Measurements from ENCODE around the gene FN1.

The FN1 gene

DNA sequence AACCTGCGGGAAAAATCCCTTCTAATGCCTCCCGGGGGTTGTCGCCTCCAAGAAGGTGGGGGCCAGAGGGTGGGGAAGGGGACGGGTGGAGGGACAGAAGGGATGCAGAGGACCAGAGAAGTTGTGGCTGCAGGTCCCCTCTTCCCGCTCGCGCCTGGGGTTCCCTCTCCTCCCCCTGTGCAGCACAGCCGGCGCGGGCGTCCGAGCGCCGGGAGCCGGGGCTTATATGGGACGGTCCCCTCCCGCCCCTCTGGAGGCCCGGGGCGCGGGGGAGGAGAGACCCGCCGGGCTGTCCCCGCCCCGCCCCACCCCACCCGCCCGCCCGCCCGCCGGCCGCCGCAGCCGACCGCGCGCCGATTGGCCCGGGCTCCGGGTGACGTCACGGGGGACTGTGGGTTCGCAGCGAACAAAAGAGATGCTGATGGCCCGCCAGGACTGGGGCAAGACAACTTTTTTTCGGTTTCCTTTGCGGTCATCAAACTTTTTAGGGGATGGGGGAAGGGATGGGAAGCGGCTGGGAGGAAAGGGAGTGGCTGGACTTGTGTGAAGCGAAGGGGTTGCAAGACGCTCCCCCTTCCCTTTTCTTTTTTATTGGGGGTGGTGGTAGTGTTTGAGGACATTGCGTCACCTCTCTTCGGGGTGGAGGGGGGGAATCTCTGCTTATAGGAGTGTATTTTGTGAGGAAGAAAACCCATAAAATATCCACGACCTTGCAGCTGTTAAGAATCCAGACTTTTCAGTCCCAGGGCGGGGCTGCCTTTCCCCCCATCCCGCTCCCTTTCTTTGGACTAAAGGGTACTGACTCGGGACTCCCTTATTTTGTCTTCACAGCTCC lies at the start of gene FN1:
Gene FN1, minus strand, starts transcription at position 199 of the 835 bp plus-strand sequence. CDS start 266 bp downstream, outside the sequence.
- in situ Hi-C loops (cut with MboI; ENCODE audit: low sequenced_read_pairs), result no loop called here

DNA sequence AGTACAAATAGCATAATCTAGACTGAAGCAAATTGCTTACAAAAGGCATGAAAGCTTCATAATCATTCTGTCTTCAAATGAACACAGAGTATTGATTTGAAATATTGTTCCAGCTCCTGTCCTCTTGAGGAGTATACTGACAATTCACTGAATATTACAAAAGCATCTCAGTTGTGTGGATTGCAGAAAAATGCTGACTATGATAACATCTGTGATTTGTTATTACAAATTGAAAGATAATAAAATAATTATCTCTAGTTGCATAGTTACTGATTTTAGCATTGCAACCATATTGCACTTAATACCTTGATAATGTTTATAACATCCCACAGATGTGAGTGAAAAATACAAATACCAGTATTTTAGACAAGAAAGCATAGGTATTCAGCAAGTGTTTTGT lies 49.2 kb upstream of the FN1 start:
- in situ Hi-C loops (cut with MboI; ENCODE audit: low sequenced_read_pairs), result no loop called here

DNA sequence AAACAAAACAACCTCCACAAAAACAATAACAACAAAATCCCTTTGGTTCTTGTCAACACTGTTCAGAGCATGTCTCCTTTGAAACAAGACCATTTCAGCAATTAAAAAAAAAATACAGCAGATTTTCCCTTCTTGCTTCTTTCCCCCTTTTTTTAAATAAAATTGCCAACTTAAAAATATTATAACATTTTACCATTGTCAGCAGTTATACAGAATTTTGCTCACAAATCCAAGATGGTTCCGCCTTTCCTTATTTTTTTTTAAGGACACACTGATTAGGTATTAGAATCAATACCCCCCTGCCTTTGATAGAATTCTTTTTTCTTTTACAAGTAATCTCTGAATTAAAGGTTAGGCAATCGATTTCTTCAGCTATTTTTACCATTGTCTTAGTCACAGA lies 48.7 kb upstream of the FN1 start:
- in situ Hi-C loops (cut with MboI; ENCODE audit: low sequenced_read_pairs), result no loop called here

DNA sequence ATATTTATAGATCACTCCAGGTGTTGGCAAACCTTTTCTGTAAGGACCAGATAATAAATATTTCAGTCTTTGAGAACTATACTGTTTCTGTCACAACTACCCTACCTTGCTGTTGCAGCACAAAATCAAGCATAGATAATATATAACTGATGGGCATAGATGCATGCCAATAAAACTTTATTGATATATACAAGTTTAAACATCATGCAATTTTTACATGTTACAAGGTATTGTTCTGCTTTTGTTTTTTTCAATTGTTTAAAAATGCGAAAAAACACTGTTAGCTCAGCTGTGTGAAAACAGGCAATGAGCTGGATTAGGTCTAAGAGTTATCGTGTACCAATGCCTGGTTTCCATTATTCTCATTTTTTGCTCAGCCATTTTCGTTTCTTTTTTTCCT lies 47.6 kb upstream of the FN1 start:
- in situ Hi-C loops (cut with MboI; ENCODE audit: low sequenced_read_pairs), result no loop called here

DNA sequence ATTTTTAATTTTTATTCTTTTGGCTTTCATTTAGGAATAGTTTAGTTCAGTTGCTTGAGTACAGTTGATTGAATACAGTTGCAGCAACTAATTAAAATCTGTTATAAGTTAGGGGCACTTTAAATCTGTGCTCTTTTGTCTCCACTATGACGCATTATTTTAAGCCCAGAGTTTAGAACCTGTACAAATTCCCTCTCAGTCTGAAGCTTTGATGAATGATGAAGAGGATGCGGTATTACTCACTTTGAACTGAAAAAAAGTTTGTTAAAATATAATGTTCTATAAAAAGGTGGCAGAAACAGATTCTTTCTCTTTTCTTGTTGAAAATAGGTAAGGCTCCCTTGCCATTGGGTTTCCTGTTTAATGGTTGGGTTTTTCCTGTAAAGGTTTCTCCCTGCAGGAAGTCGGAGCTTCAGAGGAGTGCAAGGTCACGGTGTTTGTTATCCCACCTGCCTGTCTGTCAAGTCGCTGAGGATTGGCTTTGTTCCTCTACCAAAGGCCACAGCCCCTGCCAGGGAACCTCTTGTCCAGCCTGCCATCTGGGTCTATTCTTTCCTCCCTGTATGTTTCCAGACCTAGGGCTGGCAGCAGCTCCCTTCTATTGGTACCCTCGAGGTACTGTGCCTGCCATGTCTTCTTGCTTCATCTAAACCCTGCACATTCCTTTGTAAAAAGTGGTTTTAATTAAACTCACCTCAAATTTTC lies 43.8 kb upstream of the FN1 start:
- in situ Hi-C loops (cut with MboI; ENCODE audit: low sequenced_read_pairs), result no loop called here

DNA sequence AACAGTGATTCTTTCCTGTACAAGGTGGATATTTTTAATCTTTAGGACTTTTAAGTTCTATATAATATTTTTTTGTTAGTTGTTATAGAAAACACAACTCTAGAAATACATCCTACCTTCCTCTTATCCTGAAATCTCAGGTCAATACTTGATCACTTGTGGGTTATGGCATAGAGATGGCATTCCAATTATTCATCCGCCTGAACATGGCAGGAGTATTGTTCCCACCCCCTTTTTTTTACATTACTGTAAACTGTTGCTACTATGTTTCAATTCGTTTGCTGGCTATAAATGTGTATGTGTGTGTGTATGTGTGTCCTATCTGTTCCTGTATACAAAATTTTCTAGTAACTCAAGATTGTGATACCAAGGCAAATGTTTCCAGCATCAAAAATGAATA lies 43.3 kb upstream of the FN1 start:
- in situ Hi-C loops (cut with MboI; ENCODE audit: low sequenced_read_pairs), result no loop called here

DNA sequence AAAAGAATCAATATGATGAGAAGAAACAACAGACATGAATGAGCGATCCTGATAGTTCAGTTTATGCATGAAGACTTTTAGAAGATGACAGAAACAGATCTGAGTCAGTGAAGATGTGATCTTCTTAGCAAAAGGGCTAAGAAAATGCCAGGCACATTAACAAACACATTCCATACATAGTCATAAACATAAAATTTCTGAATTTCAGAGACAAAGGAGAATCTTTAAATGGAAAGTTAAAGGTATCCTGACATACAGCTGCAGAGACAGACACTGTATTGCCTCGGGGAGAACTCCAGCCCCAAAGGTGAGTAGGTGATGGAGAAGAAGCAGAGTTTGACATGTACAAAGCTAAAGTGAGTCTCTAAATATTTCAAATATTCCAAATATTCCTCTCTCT lies 40.6 kb upstream of the FN1 start:
- in situ Hi-C loops (cut with MboI; ENCODE audit: low sequenced_read_pairs), result no loop called here

DNA sequence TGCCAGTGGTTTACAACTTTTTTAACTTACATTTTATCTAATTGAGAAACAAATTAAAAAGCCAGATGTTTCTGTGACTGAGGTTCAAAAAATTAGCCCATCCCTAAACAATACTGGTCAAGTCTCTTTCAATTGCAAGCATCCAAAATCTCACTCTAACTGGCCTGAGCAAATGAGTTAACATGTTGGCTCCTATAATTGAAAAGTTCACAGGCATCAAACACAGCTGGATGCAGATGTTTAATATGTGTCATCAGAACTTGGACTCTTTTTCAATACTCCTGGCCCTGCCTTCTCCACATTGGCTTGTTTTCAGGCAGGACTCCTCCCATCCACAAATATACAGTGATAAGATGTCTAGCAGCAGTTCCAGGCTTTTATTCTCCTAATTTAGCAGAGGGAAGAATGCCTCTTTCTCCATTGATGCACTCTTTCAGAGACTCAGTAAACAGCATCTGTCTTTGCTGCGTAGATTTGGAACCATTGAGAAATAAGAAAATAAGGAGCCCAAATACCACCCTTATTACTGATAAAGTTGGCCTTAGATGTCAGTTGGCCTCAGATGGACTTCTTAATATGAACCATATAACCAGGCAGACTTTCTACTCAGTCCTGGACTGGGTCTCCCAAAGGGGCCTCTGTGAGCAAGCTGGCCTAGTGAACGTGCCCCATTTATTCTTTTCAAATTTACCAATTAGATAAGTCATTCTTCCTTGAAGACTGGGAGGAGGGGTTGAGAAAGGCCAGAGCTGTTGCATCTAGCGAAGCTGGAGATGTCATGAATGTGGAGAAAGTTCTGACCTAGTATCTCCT lies 30.4 kb upstream of the FN1 start:
- in situ Hi-C loops (cut with MboI; ENCODE audit: low sequenced_read_pairs), result loop anchor here (25.0 kb wide), 1 partner anchor 446 kb away; no protein-coding TSS in a partner anchor

DNA sequence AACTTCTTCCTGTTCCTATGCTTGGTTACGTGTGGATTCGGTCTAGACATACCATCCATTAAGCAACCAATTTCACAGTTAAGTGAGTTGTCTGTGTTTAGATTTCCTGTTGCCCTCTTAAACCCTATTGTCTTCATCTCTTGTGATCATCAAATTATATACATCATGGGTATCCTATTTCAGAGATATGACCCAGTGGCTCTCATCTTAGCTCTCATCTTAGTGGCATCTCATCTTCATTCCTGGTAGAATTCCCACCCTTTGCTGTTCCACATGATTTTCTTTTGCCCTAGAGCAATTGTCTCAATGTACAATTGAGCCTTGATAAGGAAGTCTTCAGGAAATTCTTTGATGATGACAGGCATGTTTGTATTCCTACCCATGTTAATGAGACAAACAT lies 29.4 kb upstream of the FN1 start:
- in situ Hi-C loops (cut with MboI; ENCODE audit: low sequenced_read_pairs), result loop anchor here (25.0 kb wide), 1 partner anchor 447 kb away; no protein-coding TSS in a partner anchor

DNA sequence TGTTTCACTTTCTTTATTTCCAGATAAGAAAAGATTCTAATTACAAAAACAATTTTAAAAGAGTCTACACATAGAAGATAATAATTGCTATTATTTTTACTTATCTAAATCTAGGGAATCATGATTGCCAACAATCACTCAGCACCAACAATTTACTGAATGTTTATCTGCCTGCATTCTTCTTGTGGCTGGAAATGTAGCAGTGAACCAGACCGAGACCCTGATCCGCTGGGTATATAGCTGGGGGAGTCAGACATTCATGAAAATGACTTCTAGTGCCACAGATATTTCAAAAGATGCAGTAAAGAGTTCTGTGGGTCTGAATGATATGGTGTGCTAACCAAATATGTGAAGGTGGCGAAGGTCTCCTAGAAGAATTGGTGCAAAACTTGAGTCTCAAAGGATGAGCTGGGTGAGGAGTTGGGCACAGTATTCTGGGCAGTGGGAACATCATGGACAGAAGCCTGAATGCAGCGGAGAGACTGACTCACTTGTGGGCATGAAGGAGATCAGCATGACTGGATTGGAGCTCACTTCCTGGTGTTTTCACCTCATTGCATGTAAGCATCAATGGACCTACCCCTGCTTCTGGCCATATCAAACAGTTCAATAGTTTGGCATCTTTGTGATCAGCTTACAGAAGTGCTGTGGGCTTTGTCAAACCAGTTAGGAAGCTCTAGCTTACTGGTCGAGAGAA lies 26.1 kb upstream of the FN1 start:
- in situ Hi-C loops (cut with MboI; ENCODE audit: low sequenced_read_pairs), result loop anchor here (25.0 kb wide), 1 partner anchor 450 kb away; no protein-coding TSS in a partner anchor

DNA sequence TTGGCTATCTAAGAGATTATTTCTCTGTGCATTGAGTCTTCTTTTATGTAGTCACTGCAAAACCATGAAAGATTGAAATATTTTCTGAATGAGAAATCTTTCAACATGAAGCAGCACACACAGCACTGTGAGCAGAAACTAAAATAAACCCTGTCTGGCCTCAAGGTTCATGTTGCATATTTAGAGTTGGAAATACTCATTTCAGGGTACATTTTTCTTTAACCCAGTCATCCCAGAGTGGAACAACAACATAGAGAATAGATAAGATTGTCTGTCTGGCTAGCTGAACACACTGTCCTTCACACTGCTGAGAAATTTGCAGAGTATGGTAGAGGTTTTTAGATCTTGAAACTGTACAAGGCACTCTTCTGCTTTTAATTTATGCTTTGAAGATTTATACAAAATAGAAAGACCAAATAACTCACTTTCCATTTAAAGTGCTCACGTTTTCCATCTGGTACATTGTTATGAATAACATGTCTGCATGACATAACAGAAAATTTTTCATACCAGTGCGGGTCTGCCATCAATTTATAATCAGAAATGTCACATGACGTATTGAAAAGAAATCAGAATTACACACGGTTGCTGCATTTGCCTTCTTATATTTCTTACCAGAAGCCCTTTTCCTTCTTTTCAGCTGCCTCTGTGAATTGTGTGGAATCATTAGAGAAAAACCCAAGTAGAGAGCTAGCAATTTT lies 25.0 kb upstream of the FN1 start:
- in situ Hi-C loops (cut with MboI; ENCODE audit: low sequenced_read_pairs), result loop anchor here (25.0 kb wide), 1 partner anchor 451 kb away; no protein-coding TSS in a partner anchor

DNA sequence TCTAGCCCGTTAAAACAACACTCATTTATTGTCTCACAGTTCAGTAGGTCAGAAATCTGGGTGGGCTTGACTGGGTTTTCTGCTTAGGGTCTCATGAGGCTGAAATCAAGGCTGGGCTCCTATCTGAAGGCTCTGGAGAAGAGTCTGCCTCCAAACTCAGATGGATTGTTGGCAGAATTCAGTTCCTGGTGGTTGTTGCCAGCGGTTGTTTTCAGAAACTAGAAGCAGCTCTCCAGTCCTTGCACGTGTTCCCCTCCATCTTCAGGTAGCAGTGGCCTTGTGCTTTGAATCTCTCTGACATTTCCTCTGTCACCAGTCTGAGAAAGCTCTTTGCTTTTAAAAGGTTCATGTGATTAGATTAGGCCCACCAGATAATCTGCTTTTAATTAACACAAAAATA lies 20.1 kb upstream of the FN1 start:
- in situ Hi-C loops (cut with MboI; ENCODE audit: low sequenced_read_pairs), result loop anchor here (25.0 kb wide), 1 partner anchor 456 kb away; no protein-coding TSS in a partner anchor

DNA sequence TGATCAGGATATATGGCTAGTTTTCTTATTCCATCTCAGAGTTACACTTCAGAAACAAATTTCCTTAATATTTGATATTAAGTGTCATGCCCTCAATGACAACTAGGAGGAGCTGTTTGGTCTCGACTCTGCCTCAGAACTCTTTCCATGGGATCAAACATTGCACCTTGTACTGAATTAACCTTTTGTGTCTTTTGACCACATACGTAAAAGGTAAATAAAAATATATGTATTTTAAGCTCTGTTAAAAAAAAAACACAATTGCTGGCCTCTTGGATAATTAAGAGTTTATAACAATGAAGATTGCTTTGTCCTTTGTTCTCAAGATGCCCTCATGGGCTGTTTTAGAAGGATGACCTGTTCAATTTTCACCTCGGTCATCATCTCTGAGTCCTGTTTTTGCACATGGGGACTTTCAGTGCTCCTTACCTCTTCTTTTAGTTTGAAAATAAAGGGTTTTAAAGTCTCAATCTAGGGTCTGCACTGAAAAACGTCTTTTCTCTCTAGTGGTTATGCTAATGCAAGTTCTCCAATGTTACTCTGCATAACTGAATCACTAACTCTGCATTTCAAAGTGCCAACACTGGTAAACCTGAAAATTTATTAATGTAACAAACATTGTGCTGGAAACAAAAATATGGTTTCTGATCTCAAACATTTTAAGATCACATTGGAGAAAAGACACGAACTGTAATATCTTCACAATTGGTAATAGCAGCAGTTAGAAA lies 18.8 kb upstream of the FN1 start:
- in situ Hi-C loops (cut with MboI; ENCODE audit: low sequenced_read_pairs), result loop anchor here (25.0 kb wide), 1 partner anchor 458 kb away; no protein-coding TSS in a partner anchor

DNA sequence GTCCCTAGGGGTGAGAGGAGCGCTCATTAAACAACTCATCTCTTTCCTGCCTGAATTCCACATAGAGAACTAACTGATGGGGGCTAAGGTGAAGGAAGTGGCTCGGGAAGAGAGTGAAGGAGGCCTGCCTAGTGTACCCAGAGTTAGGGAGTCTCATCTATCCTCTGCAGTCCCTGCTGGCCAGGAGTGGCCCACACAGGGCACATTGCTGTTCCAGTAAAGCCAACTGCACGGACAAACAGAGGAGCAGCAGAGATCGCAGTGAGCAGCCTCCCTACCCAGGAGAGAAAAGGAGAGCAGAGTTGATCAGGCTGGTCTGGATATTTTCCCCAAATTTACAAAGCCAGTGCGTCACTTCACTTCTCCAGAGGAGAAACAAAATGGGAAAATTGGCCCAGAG lies 16.9 kb upstream of the FN1 start:
- in situ Hi-C loops (cut with MboI; ENCODE audit: low sequenced_read_pairs), result loop anchor here (25.0 kb wide), 1 partner anchor 460 kb away; no protein-coding TSS in a partner anchor

DNA sequence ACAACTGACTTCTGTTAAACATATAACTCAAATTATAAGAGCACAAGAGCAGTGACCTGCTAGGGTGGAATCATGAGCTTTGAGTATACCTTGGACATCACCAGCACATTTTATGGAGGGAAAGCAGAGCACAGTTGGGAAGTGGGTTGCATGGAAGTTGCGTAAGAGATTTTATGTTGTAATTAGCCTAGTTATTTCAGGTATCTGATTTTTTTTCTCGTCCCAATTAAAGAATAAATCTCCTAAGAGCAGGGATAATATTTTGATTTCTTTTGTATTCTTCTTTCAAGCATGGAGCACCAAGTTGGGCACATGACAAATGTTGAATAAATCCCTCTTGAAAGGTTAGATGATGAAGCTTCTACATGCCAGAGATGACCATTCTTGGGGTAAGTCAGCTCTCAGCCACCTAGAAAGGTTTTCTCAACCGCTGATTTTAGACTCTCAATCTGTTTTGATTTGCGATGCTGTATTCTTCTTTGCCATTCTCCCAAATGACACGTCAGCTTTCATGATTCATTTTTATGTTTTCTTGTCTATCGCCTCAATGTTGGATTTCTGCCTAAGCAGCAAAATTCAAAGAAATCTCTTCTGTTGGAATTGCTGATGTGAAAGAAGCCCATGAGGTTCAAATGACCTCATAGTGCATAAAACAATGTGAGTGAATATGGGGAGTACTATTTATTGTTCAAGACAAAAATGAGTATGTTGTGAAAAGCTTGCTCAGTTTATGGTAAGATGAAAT lies 15.3 kb upstream of the FN1 start:
- in situ Hi-C loops (cut with MboI; ENCODE audit: low sequenced_read_pairs), result loop anchor here (25.0 kb wide), 1 partner anchor 461 kb away; no protein-coding TSS in a partner anchor

DNA sequence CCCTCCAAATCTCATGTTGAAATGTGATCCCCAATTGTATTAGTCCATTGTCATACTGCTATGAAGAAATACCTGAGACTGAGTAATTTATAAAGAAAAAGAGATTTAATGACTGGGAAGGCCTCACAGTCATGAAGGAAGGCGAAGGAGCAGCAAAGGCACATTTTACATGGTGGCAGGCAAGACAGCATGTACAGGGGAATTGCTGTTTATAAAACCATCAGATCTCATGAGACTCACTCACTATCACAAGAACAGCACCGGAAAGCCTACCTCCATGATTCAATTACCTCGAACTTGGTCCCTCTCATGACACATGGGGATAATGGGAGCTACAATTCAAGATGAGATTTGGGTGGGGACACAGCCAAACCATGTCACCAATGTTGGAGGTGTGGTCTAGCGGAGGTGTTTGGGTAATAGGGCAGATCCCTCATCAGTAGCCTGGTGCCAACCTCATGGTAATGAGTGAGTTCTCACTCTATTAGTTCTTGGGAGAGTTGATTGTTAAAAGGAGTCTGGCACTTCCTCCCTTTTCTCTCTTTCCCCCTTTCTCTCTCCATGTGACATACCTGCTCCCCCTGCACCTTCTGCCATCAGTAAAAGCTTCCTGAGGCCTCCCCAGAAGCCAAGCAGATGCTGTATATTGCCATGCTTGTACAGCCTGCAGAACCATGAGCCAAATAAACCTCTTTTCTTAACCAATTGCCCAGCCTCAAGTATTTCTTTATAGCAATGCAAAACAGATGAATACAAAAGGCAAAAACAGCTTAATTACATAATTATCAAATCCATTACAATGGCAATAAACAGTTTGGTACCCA lies 14.5 kb upstream of the FN1 start:
- in situ Hi-C loops (cut with MboI; ENCODE audit: low sequenced_read_pairs), result loop anchor here (25.0 kb wide), 1 partner anchor 462 kb away; no protein-coding TSS in a partner anchor

DNA sequence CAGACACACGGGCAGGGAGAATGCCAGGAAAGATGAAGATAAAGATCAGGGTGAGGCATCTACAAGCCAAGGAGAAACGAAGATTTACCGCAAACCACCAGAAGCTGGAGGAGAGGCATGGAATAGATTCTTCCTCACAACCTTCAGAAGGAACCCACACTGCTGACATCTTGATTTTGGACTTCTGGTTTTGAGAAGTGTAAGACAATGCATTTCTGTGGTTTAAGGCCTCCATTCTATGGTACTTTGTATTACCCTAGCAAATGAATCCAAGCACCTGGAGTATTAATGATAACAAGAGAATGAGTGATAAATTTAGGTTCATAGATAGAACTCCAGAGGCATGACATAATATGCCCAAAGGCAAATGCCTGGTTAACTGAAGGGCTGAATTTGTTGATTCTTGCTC lies 11.8 kb upstream of the FN1 start:
- in situ Hi-C loops (cut with MboI; ENCODE audit: low sequenced_read_pairs), result no loop called here
